Measurements from ENCODE around the gene TTC12.

DNA sequence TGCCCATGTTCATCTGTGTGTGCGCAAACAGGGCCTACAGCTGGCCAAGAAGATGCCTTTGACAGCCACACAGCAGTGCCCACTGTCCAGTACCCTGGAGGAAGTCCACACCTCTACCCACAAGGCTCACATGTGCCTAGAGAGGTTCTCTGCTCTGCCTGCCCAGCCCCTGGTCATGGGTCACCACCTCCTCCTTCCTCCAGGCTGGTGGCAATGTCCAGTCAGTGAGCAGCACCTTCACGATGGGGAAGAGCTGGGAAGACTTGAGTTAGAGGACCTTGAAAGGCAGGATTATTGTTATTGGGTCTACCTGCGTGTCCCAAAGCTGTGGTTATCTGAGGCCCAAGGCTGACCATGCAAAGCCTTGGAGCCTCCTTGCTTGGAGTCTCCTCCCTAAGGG lies 28.4 kb upstream of the TTC12 start:
- no peak for TF ChIP-seq EZH2 (IDR thresholded peaks at IDR 0.05; ENCODE audit: insufficient read depth, poor library complexity, severe bottlenecking)
- no peak for TF ChIP-seq EZH2phosphoT487 (IDR thresholded peaks at IDR 0.05; ENCODE audit: insufficient read depth, low read depth)
